ENCODE measurements around the gene TANC1. TPM values are rescaled to one million over a fixed set of nuclear protein-coding genes. Genes with fewer than 3 reads are reported as not detected.

Gene TANC1
- polyA plus RNA-seq, 1 donor (not counting 4 experiments of a cell fraction or from before 2014, with no cell fraction given), result 33.5 TPM

DNA sequence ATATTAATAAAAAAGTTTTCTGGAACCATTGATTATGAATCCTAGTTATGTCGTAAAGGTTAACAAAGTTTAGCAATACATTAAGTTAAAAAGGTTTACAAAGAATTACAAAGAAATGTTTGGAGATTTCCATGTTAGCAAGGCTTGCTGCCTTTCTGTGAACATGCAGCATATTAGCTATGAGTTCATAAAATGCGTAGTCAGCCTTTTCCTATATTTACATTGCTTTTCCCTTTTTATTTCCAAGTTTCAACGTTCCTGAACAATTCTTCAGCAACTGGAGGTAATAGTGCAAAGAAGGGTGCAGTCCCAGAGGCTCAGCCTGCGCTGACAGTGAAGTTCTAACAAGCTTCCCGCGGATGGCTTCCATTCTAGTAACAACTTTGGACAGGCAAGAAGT is 266.4 kb downstream of the TANC1 start:
- no peaks in the 10 kb centered on the region for H3K4me1 ChIP-seq (ENCODE audit: control insufficient read depth, extremely low read depth, insufficient read depth, low read length)
- FAIRE-seq, result no peak
- DNase-seq (ENCODE audit: low read depth, low spot score), result no peak
- H2AFZ ChIP-seq (ENCODE audit: control insufficient read depth, low read length), result no peak overlapping the region
- H3K27ac ChIP-seq (ENCODE audit: control insufficient read depth, insufficient read depth, low read length), result no peak overlapping the region
- no peak overlapping the region for H3K4me3 ChIP-seq (ENCODE audit: control insufficient read depth in 2 of 3, extremely low read depth in 1 of 3, insufficient read depth in 2 of 3, low read depth in 1 of 3, low read length in 3 of 3)
- dilution Hi-C loops (cut with MboI; ENCODE audit: extremely low pct_ligation_motif_present, low sequenced_read_pairs), result no loop called here
- no peaks in the 10 kb centered on the region for H3K27me3 ChIP-seq (ENCODE audit: control insufficient read depth, extremely low read depth, insufficient read depth, low read length)
- no peaks in the 10 kb centered on the region for H3K9me3 ChIP-seq (ENCODE audit: control insufficient read depth, low read depth, low read length)
- no peak overlapping the region for H3K9ac ChIP-seq (ENCODE audit: control insufficient read depth, extremely low read depth, insufficient read depth, low read length)
- no peaks in the 10 kb centered on the region for H3K9me1 ChIP-seq (ENCODE audit: control insufficient read depth, extremely low read depth, insufficient read depth, low read length)
- peaks cover 13 to 23% of the 10 kb centered on the region in 2 experiments for H3K36me3 ChIP-seq (ENCODE audit: control insufficient read depth in 2 of 2, extremely low read depth in 1 of 2, insufficient read depth in 2 of 2, low read length in 2 of 2)
- H3K79me2 ChIP-seq (ENCODE audit: control insufficient read depth, insufficient read depth, low read length), result no peaks in the 10 kb centered on the region
- H4K20me1 ChIP-seq (ENCODE audit: control insufficient read depth, extremely low read depth, insufficient read depth, low read length), result no peaks in the 10 kb centered on the region
- TF ChIP-seq, protein P1, sequence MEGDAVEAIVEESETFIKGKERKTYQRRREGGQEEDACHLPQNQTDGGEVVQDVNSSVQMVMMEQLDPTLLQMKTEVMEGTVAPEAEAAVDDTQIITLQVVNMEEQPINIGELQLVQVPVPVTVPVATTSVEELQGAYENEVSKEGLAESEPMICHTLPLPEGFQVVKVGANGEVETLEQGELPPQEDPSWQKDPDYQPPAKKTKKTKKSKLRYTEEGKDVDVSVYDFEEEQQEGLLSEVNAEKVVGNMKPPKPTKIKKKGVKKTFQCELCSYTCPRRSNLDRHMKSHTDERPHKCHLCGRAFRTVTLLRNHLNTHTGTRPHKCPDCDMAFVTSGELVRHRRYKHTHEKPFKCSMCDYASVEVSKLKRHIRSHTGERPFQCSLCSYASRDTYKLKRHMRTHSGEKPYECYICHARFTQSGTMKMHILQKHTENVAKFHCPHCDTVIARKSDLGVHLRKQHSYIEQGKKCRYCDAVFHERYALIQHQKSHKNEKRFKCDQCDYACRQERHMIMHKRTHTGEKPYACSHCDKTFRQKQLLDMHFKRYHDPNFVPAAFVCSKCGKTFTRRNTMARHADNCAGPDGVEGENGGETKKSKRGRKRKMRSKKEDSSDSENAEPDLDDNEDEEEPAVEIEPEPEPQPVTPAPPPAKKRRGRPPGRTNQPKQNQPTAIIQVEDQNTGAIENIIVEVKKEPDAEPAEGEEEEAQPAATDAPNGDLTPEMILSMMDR (optimal IDR thresholded peaks at IDR 0.05 in 1 of 3, IDR thresholded peaks at IDR 0.05 in 1 of 3, conservative IDR thresholded peaks at IDR 0.05 in 1 of 3; ENCODE audit: extremely low read depth in 1 of 3, insufficient read depth in 2 of 3, low read length in 3 of 3), result no peak
- TF ChIP-seq EZH2 (IDR thresholded peaks at IDR 0.05; ENCODE audit: low read length), result no peak
- no peak overlapping the region for H3K4me2 ChIP-seq (ENCODE audit: control insufficient read depth, extremely low read depth, insufficient read depth, low read depth, low read length)

GRCh38 chr2:159243529-159243928 is 275.1 kb downstream of the TANC1 start:
- Histone ChIP-seq H3K27ac (ENCODE audit: control insufficient read depth, insufficient read depth, low read length) (no peak overlapping the region), H3K36me3 (ENCODE audit: control insufficient read depth in 2 of 2, extremely low read depth in 1 of 2, insufficient read depth in 2 of 2, low read length in 2 of 2) (peaks cover 9 to 14% of the 10 kb centered on the region in 2 experiments), H3K4me3 (ENCODE audit: control insufficient read depth in 2 of 3, extremely low read depth in 1 of 3, insufficient read depth in 2 of 3, low read depth in 1 of 3, low read length in 3 of 3) (no peak overlapping the region), H3K4me1 (ENCODE audit: control insufficient read depth, extremely low read depth, insufficient read depth, low read length) (peaks cover 11% of the 10 kb centered on the region), H3K27me3 (ENCODE audit: control insufficient read depth, extremely low read depth, insufficient read depth, low read length) (no peaks in the 10 kb centered on the region), H3K4me2 (ENCODE audit: control insufficient read depth, extremely low read depth, insufficient read depth, low read depth, low read length) (no peak overlapping the region), H3K9me1 (ENCODE audit: control insufficient read depth, extremely low read depth, insufficient read depth, low read length) (no peaks in the 10 kb centered on the region), H2AFZ (ENCODE audit: control insufficient read depth, low read length) (no peak overlapping the region), H3K9ac (ENCODE audit: control insufficient read depth, extremely low read depth, insufficient read depth, low read length) (no peak overlapping the region), H3K9me3 (ENCODE audit: control insufficient read depth, low read depth, low read length) (no peaks in the 10 kb centered on the region), H3K79me2 (ENCODE audit: control insufficient read depth, insufficient read depth, low read length) (no peaks in the 10 kb centered on the region), H4K20me1 (ENCODE audit: control insufficient read depth, extremely low read depth, insufficient read depth, low read length) (no peaks in the 10 kb centered on the region)
- dilution Hi-C loops (cut with MboI; ENCODE audit: extremely low pct_ligation_motif_present, low sequenced_read_pairs), result no loop called here
- TF ChIP-seq, protein P1 (optimal IDR thresholded peaks at IDR 0.05 in 1 of 3, IDR thresholded peaks at IDR 0.05 in 1 of 3, conservative IDR thresholded peaks at IDR 0.05 in 1 of 3; ENCODE audit: extremely low read depth in 1 of 3, insufficient read depth in 2 of 3, low read length in 3 of 3), result no peak
- no peak for TF ChIP-seq EZH2 (IDR thresholded peaks at IDR 0.05; ENCODE audit: low read length)
- DNase-seq (ENCODE audit: low read depth, low spot score) (no peak), FAIRE-seq (no peak)
